ENCODE data around the gene PSG4.
"Not testable (repeated sequence)": the region's sequence is repeated elsewhere in the genome, so short reads cannot be mapped to it uniquely, and the experiment has no call there.

Gene PSG4

DNA sequence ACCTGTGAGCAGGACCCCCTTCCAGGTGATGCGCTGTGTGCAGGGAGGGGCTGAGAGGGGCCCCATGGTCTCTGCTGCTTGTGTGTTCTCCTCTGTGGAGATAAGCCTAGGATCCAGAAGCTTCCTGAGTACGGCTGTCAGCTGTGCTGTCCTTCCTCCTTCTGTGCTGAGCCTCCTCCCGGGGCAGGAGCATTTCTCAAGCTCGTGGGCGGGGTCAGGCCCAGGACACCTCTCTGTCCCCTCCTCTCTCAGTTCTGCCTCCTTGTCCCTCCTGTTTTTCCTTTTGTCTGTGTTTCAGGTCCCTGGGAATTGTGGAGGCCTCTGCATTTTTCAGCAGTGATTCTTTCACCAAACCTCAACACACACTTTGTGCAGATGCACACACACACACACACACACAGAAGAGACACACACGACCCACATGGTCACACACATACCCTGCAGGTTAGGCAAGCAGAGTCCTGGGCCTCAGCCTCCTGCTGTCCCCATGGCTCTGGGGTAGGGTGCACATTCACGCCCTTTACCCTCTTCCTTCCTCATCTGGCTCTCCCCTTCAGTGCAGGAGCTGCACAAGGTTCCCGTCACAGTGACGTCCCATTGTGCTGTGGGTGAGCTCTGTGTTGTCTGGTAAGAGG lies at the start of gene PSG4:
PSG4 (minus strand) TSS at position 168 of the 635 bp plus-strand sequence; CDS start at position 66, 102 bp downstream.
- not testable (repeated sequence) for DNase-seq

GRCh38 chr19:43251428-43251827 lies 46.0 kb upstream of the PSG4 start:
- not testable (repeated sequence) for DNase-seq

DNA sequence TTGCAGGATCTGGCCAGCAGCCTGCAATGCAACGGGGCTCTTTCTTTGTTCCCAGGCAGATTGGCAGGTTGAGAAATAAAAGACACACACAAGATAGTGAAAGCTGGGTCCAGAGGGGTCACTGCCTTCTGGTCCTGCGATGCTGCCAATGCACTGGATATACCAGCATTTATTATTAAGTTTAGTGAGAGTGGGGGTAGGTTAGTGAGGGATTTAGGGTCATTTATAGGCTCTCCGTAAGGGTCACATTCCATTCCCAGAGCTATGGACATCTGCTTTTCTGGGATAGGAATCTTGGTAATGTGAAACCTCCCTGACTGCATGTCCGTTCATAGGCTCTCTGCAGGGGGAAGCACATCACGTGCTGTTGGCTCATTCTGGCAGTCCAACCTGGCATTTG lies 44.9 kb upstream of the PSG4 start:
- DNase-seq = not testable (repeated sequence)

- DNase-seq = not testable (repeated sequence)
Measured at GRCh38 chr19:43248635-43249002, 43.2 kb upstream of the PSG4 start.

GRCh38 chr19:43247243-43247880 lies 41.9 kb upstream of the PSG4 start:
- not testable (repeated sequence) for DNase-seq

- not testable (repeated sequence) for DNase-seq
Measured at GRCh38 chr19:43245848-43246247, 40.4 kb upstream of the PSG4 start.

- not testable (repeated sequence) for DNase-seq
Measured at GRCh38 chr19:43242211-43242610, 36.8 kb upstream of the PSG4 start.

DNA sequence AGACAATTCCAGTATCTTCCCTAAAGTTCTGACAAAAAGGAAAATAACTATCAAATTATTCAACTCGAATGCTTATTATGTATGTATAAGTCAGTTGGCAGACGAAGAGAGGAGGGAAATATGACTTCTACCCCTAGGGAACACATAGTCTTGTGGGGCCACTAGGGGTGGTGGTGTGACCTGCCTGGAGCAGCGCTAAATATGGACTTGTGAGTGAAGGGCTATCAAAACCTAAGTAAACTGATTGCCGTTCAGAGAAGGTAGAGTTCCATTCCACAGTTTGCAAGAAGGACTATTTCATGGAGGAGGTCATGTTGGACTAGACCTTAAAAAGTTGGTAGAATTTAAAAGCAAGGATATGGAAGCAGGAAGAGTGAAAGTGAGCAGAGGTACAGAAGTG lies 32.8 kb upstream of the PSG4 start:
- not testable (repeated sequence) for DNase-seq

DNA sequence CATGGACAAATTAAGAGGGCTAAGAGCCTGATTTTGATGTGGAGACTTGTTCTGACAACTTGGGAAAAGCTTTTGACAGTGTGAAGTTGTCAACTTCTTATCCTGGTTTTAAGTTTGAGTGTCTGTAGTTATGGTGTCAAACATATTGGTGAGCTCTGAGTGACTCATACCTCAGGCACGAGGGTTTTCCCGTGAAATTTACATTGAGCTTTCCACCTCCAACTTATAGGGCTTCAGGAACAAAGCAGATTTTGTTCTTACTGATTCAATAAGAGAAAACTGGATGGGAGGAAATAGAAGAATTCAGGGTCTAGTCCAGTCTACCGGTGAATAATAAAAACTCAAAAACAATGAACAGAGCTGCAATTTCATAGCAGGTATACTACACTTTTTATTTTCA lies 30.2 kb upstream of the PSG4 start:
- DNase-seq = not testable (repeated sequence)

DNA sequence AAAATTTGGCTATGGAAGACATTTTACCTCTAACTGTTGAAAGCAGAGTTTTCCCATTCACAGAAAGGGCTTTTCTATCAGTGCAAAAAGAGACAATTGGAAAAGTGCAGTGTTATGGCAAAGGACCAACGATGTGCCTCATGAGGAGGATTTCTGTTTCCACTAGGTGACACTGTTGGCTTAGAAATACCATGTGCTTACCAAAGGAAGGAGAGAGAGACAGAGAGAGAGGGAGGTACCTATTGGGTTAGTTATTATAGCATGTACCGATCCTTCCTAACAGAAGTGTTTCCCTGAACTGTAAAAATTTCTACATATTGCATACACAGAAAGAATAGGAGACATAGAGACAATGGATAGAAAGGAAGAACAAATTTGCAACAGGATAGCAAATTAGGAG lies 23.9 kb upstream of the PSG4 start:
- DNase-seq = no peak

- DNase-seq = not testable (repeated sequence)
Measured at GRCh38 chr19:43228730-43229129, 23.3 kb upstream of the PSG4 start.

GRCh38 chr19:43226986-43227385 lies 21.5 kb upstream of the PSG4 start:
- not testable (repeated sequence) for DNase-seq

GRCh38 chr19:43224855-43225253 lies 19.4 kb upstream of the PSG4 start:
- no peak for DNase-seq

GRCh38 chr19:43224201-43224854 lies 18.9 kb upstream of the PSG4 start:
- DNase-seq = not testable (repeated sequence)

DNA sequence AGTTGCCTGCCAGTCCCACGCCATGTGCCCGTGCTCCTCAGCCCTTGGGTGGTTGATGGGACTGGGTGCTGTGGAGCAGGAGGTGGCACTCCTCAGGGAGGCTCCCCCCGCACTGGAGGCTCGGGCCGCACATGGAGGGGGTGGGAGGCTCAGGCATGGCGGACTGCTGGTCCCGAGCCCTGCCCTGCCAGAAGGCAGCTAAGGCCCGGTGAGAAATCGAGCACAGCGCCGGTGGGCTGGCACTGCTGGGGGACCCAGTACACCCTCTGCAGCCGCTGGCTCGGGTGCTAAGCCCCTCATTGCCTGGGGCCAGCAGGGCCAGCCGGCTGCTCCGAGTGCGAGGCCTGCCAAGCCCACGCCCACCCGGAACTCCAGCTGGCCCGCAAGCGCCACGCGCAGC lies 16.5 kb upstream of the PSG4 start:
- DNase-seq = not testable (repeated sequence)

DNA sequence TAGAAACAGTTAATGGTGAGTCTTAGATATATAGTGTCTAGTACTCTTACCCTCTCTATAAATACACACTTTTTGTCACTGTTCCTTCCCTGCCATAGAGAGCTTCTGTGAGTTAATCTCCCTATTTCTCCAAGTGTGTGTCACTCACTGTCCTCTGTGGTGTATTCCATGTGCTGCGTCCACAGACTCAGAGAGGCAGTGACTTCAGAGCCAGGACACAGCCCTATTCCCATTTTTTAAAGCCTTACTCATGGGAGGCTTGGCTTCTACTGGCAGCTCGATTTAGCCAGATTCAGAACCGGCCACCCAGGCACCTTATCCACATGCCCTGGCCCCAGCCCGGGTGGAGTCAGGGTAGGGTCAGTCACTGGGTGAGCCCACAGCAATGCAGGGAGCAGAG lies 13.7 kb upstream of the PSG4 start:
- not testable (repeated sequence) for DNase-seq

GRCh38 chr19:43215881-43216280 lies 10.4 kb upstream of the PSG4 start:
- not testable (repeated sequence) for DNase-seq

GRCh38 chr19:43207991-43208390 lies 2.6 kb upstream of the PSG4 start:
- DNase-seq = no peak

DNA sequence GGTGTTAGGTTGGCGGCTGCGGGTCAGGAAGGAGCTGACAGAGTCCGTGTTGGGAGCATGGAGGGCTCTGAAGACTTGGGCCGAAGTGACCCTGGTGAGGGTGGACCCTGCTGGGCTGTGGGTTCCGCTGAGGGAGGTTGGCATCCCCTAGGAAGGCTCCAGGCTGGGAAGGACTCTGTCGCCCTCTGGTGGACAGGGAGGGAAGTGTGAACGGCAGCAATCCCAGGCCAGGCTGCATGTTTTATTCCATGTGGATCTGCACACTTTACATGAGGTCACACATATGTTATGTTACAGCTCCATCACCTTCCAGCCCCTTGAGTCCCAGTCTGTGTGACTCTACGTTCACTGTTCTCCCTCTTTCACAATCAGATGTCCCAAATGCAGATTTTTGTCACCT lies 1.7 kb upstream of the PSG4 start:
- DNase-seq = peak; percentile 3

DNA sequence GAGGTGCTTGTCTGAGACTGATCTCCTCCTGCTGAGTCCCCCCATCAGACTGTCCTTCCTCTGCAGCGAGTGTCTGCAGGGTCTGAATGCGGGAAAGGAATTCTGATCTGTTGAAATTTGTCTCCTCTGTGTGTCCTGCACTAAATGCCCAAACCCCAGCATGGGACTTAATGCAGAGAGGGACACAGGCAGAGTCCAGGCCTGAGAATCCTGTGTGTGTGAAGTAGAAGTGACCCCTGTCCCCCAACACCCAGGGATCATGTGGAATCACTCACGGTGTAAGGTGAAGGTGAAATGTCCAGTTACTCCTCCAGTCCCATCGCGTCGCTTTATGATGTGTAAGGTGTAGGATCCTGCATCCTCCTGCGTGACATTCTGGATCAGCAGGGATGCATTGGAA lies 1.8 kb downstream of the PSG4 start:
- DNase-seq = not testable (repeated sequence)

- DNase-seq = not testable (repeated sequence)
Measured at GRCh38 chr19:43201891-43202290, 3.5 kb downstream of the PSG4 start.

DNA sequence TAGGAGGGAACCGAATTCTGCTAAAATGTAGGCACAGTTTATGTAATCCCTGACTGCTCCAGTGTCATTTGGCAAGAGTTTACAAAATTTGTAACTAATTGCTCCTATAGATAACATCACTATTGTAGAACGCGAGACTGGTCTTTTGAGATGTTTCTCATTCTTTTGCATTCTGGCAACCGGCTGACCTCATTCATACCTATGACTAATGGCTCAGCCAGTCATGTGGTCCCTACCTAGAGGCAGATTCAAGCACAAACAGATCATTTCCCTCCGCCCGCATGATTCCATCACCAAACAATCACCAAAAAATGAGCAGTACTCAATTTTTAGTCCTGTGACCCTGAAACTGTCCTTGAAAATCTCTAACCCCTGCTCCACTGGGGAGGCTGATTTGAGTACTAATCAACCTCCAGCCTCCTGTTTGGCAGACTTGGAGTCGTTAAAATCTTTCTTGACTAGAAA lies 4.1 kb downstream of the PSG4 start:
- not testable (repeated sequence) for DNase-seq

DNA sequence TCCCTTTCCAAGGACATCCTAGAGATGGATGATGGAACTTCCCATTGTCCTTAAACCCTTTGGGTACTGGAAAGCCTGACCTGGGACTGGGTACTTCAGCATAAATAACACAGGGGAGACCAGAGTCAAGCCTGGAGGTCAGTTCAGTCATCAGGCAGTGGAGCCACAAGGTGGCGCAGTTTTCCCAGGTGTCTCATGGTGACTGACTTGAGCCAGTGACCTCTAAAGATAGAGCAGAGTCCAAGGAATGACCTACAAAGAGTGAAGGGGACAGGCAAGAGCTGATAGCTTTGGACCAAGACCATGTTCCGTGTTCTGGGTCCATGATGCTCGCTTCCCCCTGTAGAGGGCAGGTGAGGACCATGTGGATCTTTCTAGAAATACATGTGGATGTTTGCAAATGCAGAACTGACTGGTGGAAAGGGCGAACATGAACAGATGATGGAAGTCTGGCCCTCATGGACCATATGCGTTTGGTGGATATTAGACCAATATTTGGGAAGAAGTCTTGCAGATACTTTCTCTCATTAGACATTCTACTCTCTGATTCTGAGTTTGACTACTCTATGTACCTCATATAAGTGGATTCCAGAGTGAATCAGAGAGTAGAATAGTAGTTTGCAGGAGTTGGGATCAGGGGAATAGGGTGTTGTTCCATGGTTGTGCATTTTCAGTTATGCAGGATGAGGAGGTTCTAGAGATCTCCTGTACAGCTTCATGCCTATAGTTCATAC lies 6.6 kb downstream of the PSG4 start:
- not testable (repeated sequence) for DNase-seq
